Neural crest cell (in vitro differentiated cells): ENCODE data around the gene TPO. TPM values are rescaled to one million over a fixed set of nuclear protein-coding genes. Genes with fewer than 3 reads are reported as not detected.

ENCODE experiments used
- DNase-seq: peaks from one replicate; pipeline ENCODE4 v3.0.0; 2021; ENCODE audit warnings: low read depth, mixed read lengths, low spot score
- H3K27ac Mint-ChIP-seq: one replicate; pipeline ENCODE4 v1.8.0; 2021; ENCODE audit warnings: mild to moderate bottlenecking, mixed read lengths; ENCODE audit not compliant: unreplicated experiment
- H3K27me3 Mint-ChIP-seq: 2 replicates; pipeline ENCODE4 v1.8.0; 2021; ENCODE audit warnings: low read depth, mild to moderate bottlenecking, mixed read lengths
- H3K36me3 Mint-ChIP-seq: 2 replicates; pipeline ENCODE4 v1.8.0; 2021; ENCODE audit warnings: low read depth, mild to moderate bottlenecking, mixed read lengths
- H3K4me1 Mint-ChIP-seq: 2 replicates; pipeline ENCODE4 v1.8.0; 2021; ENCODE audit warnings: mixed read lengths
- H3K4me3 Mint-ChIP-seq: one replicate; pipeline ENCODE4 v1.8.0; 2021; ENCODE audit warnings: mild to moderate bottlenecking, mixed read lengths
- H3K9me3 Mint-ChIP-seq: 2 replicates; pipeline ENCODE4 v1.8.0; 2021; ENCODE audit warnings: mixed read lengths
- CTCF ChIP-seq: fragments of 200-600 bp; sonication (generic); conservative IDR thresholded peaks from 2 replicates; pipeline ENCODE4 v1.5.0; 2021; ENCODE audit warnings: antibody characterized with exemption, mild to moderate bottlenecking
- total RNA-seq: library from RNA; stranded (reverse); gene quantifications from 2 replicates; pipeline ENCODE4 v1.2.1, GENCODE V29; 2021

Gene TPO
- total RNA-seq, 1 donor from 2014 or later: not detected

GRCh38 chr2:1518867-1519530, 105.7 kb downstream of the TPO start:
- H3K27me3 Mint-ChIP-seq: peaks cover 3% of the 10 kb centered on the region
- DNase-seq: no peak
- H3K27ac Mint-ChIP-seq: no peak overlapping the region
- H3K4me1 Mint-ChIP-seq: no peaks in the 10 kb centered on the region
- no peaks in the 10 kb centered on the region for H3K36me3 Mint-ChIP-seq
- TF ChIP-seq CTCF: no peak
- H3K4me3 Mint-ChIP-seq: no peak overlapping the region
- no peaks in the 10 kb centered on the region for H3K9me3 Mint-ChIP-seq

- Mint-ChIP-seq H3K27me3 (peaks cover 3% of the 10 kb centered on the region), H3K9me3 (no peaks in the 10 kb centered on the region), H3K4me3 (no peak overlapping the region), H3K27ac (no peak overlapping the region), H3K4me1 (no peaks in the 10 kb centered on the region), H3K36me3 (no peaks in the 10 kb centered on the region)
- no peak for TF ChIP-seq CTCF
- no peak for DNase-seq
These were observed 108.1 kb downstream of the TPO start for GRCh38 chr2:1521191-1521877.

- no peak for DNase-seq
- Mint-ChIP-seq H3K27ac (no peak overlapping the region), H3K4me1 (no peaks in the 10 kb centered on the region), H3K4me3 (no peak overlapping the region), H3K9me3 (no peaks in the 10 kb centered on the region), H3K36me3 (no peaks in the 10 kb centered on the region), H3K27me3 (peaks cover 3% of the 10 kb centered on the region)
- TF ChIP-seq CTCF: no peak
These were observed 108.9 kb downstream of the TPO start for GRCh38 chr2:1521878-1522830.

- peaks cover 4% of the 10 kb centered on the region for H3K27me3 Mint-ChIP-seq
- TF ChIP-seq CTCF: no peak
- H3K27ac Mint-ChIP-seq: no peak overlapping the region
- H3K4me3 Mint-ChIP-seq: no peak overlapping the region
- no peaks in the 10 kb centered on the region for H3K36me3 Mint-ChIP-seq
- H3K9me3 Mint-ChIP-seq: no peaks in the 10 kb centered on the region
- no peak for DNase-seq
- no peaks in the 10 kb centered on the region for H3K4me1 Mint-ChIP-seq
These were observed 114.1 kb downstream of the TPO start for GRCh38 chr2:1527153-1527992.
